HepG2 (cell line): ENCODE data around the gene ABCB6. TPM values are rescaled to one million over a fixed set of nuclear protein-coding genes. Genes with fewer than 3 reads are reported as not detected.

Experiments used
- ARNTL ChIP-seq: sonication (generic); formaldehyde crosslinking; IDR thresholded peaks from 2 replicates; pipeline ENCODE4 v1.4.0; 2020; ENCODE audit warnings: mild to moderate bottlenecking, missing genetic modification reagents
- ATF7 ChIP-seq, 2 experiments: fragments of 450-650 bp in 1 of 2; sonication (generic) in 1 of 2; formaldehyde crosslinking in 1 of 2; IDR thresholded peaks; 2 replicates each; pipeline versions ENCODE4 v1.4.0 to v1.6.1; 2016 to 2020; ENCODE audit warnings: antibody characterized with exemption in 1 of 2, mild to moderate bottlenecking in 1 of 2, missing genetic modification reagents in 1 of 2
- CBFB ChIP-seq: sonication (generic); formaldehyde crosslinking; IDR thresholded peaks from 2 replicates; pipeline ENCODE4 v1.4.0; 2020; ENCODE audit warnings: missing genetic modification reagents
- EHMT2 ChIP-seq: fragments of 200-600 bp; sonication (generic); IDR thresholded peaks from 2 replicates; pipeline ENCODE4 v1.7.0; 2017; ENCODE audit warnings: antibody characterized with exemption, low read depth, low read length, borderline replicate concordance
- ERF ChIP-seq: IDR thresholded peaks from 2 replicates; pipeline ENCODE4 v1.6.1; 2018; ENCODE audit warnings: missing biosample characterization, missing genetic modification reagents
- FOXA3 ChIP-seq: IDR thresholded peaks from 2 replicates; pipeline ENCODE4 v1.6.1; 2016; ENCODE audit warnings: missing genetic modification reagents, missing compliant biosample characterization
- HDAC1 ChIP-seq: sonication (generic); formaldehyde crosslinking; IDR thresholded peaks from 2 replicates; pipeline ENCODE4 v1.5.1; 2020; ENCODE audit warnings: mild to moderate bottlenecking, missing genetic modification reagents
- HOMEZ ChIP-seq: IDR thresholded peaks from 2 replicates; pipeline ENCODE4 v1.6.1; 2016; ENCODE audit warnings: low read depth
- IKZF1 ChIP-seq: fragments of 450-650 bp; IDR thresholded peaks from 2 replicates; pipeline ENCODE4 v1.7.1; 2016
- JARID2 ChIP-seq: sonication (generic); formaldehyde crosslinking; IDR thresholded peaks from 2 replicates; pipeline ENCODE4 v1.8.1; 2023; ENCODE audit warnings: missing genetic modification reagents, inconsistent platforms; ENCODE audit not compliant: insufficient replicate concordance
- JUNB ChIP-seq: sonication (generic); formaldehyde crosslinking; IDR thresholded peaks from 2 replicates; pipeline ENCODE4 v1.8.0; 2022; ENCODE audit warnings: missing genetic modification reagents, mild to moderate bottlenecking, borderline replicate concordance
- MTA1 ChIP-seq: sonication (generic); formaldehyde crosslinking; IDR thresholded peaks from 2 replicates; pipeline ENCODE4 v1.4.0; 2020; ENCODE audit warnings: missing genetic modification reagents, mild to moderate bottlenecking, borderline replicate concordance
- MTF1 ChIP-seq: sonication (generic); formaldehyde crosslinking; IDR thresholded peaks from 2 replicates; pipeline ENCODE4 v1.5.0; 2020; ENCODE audit warnings: missing genetic modification reagents
- REPIN1 ChIP-seq: sonication (generic); formaldehyde crosslinking; IDR thresholded peaks from 2 replicates; pipeline ENCODE4 v1.8.0; 2022; ENCODE audit warnings: missing genetic modification reagents, low read depth, mild to moderate bottlenecking, borderline replicate concordance
- SOX6 ChIP-seq, 2 experiments: fragments of 450-650 bp in 1 of 2; sonication (generic) in 1 of 2; formaldehyde crosslinking in 1 of 2; IDR thresholded peaks; 2 replicates each; pipeline versions ENCODE4 v1.4.0 to v1.6.1; 2017 to 2020; ENCODE audit warnings: antibody characterized with exemption in 1 of 2, mild to moderate bottlenecking in 1 of 2, missing genetic modification reagents in 1 of 2
- XRCC5 ChIP-seq: fragments of 200-400 bp; formaldehyde crosslinking; optimal IDR thresholded peaks from 2 replicates; pipeline ENCODE3; 2017; ENCODE audit warnings: mild to moderate bottlenecking, low read length
- ZFY ChIP-seq: sonication (generic); formaldehyde crosslinking; IDR thresholded peaks from 2 replicates; pipeline ENCODE4 v1.4.0; 2020; ENCODE audit warnings: missing genetic modification reagents
- ZNF446 ChIP-seq: sonication (generic); formaldehyde crosslinking; IDR thresholded peaks from 2 replicates; pipeline ENCODE4 v1.5.0; 2020; ENCODE audit warnings: mild to moderate bottlenecking, missing genetic modification reagents
- ZNF577 ChIP-seq: sonication (generic); formaldehyde crosslinking; IDR thresholded peaks from 2 replicates; pipeline ENCODE4 v1.4.0; 2020; ENCODE audit warnings: mild to moderate bottlenecking, low read depth, missing genetic modification reagents, borderline replicate concordance
- ZNF616 ChIP-seq: sonication (generic); formaldehyde crosslinking; IDR thresholded peaks from 2 replicates; pipeline ENCODE4 v1.5.0; 2020; ENCODE audit warnings: low read depth, mild to moderate bottlenecking, missing genetic modification reagents
- ZNF792 ChIP-seq: IDR thresholded peaks from 2 replicates; pipeline ENCODE4 v1.6.1; 2016
- ZNF883 ChIP-seq: sonication (generic); formaldehyde crosslinking; IDR thresholded peaks from 2 replicates; pipeline ENCODE4 v1.5.1; 2020; ENCODE audit warnings: mild to moderate bottlenecking, missing genetic modification reagents; ENCODE audit errors: not compliant biosample characterization
- polyA plus RNA-seq, 8 experiments: library from polyadenylated mRNA; depleted of rRNA in 3 of 8; stranded (reverse) in 7 of 8; unstranded in 1 of 8; fragments of >200 nt; fragmentation: Illumina TruSeq in 4 of 8; extraction: Trizol in 4 of 8; gene quantifications; 2 replicates each; pipeline versions ENCODE4 v1.2.1 to v1.2.3, GENCODE V29; 2011 to 2016; ENCODE audit warnings: low read depth in 4 of 8, missing spikeins in 1 of 8, mixed read lengths in 1 of 8; ENCODE audit not compliant: insufficient read depth in 1 of 8
- total RNA-seq, 5 experiments: library from RNA; depleted of rRNA; stranded (reverse); fragments of >200 nt; fragmentation: Illumina TruSeq; extraction: Trizol; gene quantifications; 2 replicates each; pipeline ENCODE4 v1.2.3, GENCODE V29; 2016; ENCODE audit warnings: low read depth in 1 of 5
- TF ChIP-seq, protein P1 (sequence below): sonication (generic); formaldehyde crosslinking; IDR thresholded peaks from 2 replicates; pipeline ENCODE4 v1.4.0; 2020; ENCODE audit warnings: missing genetic modification reagents
- TF ChIP-seq, protein P2 (sequence below): sonication (generic); formaldehyde crosslinking; IDR thresholded peaks from 2 replicates; pipeline ENCODE4 v1.4.0; 2020; ENCODE audit warnings: mild to moderate bottlenecking, missing genetic modification reagents

Gene ABCB6
- total and polyA plus RNA-seq, 2 of the 13 experiments (the other 11 are each of a cell fraction or from before 2014, with no cell fraction given), result 91.1 to 137 TPM

- TF ChIP-seq, protein P1, sequence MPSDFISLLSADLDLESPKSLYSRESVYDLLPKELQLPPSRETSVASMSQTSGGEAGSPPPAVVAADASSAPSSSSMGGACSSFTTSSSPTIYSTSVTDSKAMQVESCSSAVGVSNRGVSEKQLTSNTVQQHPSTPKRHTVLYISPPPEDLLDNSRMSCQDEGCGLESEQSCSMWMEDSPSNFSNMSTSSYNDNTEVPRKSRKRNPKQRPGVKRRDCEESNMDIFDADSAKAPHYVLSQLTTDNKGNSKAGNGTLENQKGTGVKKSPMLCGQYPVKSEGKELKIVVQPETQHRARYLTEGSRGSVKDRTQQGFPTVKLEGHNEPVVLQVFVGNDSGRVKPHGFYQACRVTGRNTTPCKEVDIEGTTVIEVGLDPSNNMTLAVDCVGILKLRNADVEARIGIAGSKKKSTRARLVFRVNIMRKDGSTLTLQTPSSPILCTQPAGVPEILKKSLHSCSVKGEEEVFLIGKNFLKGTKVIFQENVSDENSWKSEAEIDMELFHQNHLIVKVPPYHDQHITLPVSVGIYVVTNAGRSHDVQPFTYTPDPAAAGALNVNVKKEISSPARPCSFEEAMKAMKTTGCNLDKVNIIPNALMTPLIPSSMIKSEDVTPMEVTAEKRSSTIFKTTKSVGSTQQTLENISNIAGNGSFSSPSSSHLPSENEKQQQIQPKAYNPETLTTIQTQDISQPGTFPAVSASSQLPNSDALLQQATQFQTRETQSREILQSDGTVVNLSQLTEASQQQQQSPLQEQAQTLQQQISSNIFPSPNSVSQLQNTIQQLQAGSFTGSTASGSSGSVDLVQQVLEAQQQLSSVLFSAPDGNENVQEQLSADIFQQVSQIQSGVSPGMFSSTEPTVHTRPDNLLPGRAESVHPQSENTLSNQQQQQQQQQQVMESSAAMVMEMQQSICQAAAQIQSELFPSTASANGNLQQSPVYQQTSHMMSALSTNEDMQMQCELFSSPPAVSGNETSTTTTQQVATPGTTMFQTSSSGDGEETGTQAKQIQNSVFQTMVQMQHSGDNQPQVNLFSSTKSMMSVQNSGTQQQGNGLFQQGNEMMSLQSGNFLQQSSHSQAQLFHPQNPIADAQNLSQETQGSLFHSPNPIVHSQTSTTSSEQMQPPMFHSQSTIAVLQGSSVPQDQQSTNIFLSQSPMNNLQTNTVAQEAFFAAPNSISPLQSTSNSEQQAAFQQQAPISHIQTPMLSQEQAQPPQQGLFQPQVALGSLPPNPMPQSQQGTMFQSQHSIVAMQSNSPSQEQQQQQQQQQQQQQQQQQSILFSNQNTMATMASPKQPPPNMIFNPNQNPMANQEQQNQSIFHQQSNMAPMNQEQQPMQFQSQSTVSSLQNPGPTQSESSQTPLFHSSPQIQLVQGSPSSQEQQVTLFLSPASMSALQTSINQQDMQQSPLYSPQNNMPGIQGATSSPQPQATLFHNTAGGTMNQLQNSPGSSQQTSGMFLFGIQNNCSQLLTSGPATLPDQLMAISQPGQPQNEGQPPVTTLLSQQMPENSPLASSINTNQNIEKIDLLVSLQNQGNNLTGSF (CRISPR knock-in tag), result peak; percentile 69; the same call in 1 of the 2 replicates
- TF ChIP-seq ATF7 (IDR thresholded peaks at IDR 0.05), result no peak
- TF ChIP-seq ATF7 (CRISPR knock-in tag; IDR thresholded peaks at IDR 0.05), result no peak
- no peak for TF ChIP-seq ZNF792
- no peak for TF ChIP-seq MTA1
- no peak for TF ChIP-seq JARID2 (CRISPR knock-in tag)
- TF ChIP-seq, protein P2, sequence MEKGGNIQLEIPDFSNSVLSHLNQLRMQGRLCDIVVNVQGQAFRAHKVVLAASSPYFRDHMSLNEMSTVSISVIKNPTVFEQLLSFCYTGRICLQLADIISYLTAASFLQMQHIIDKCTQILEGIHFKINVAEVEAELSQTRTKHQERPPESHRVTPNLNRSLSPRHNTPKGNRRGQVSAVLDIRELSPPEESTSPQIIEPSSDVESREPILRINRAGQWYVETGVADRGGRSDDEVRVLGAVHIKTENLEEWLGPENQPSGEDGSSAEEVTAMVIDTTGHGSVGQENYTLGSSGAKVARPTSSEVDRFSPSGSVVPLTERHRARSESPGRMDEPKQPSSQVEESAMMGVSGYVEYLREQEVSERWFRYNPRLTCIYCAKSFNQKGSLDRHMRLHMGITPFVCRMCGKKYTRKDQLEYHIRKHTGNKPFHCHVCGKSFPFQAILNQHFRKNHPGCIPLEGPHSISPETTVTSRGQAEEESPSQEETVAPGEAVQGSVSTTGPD (CRISPR knock-in tag), result no peak
- TF ChIP-seq ZNF446 (CRISPR knock-in tag), result no peak
- no peak for TF ChIP-seq FOXA3
- TF ChIP-seq CBFB (CRISPR knock-in tag), result no peak
- no peak for TF ChIP-seq ZNF883
- TF ChIP-seq ERF, result no peak
- peak; percentile 52; the same call in 1 of the 2 replicates for TF ChIP-seq JUNB
- no peak for TF ChIP-seq ARNTL (CRISPR knock-in tag)
- no peak for TF ChIP-seq ZNF577 (CRISPR knock-in tag)
- no peak for TF ChIP-seq XRCC5
- no peak for TF ChIP-seq REPIN1 (CRISPR knock-in tag)
- no peak for TF ChIP-seq HOMEZ
- peak; percentile 70; the same call in 1 of the 2 replicates for TF ChIP-seq MTF1 (CRISPR knock-in tag)
- TF ChIP-seq SOX6 (IDR thresholded peaks at IDR 0.05), result no peak
- TF ChIP-seq SOX6 (CRISPR knock-in tag; IDR thresholded peaks at IDR 0.05), result no peak
- TF ChIP-seq ZNF616 (CRISPR knock-in tag), result no peak
- TF ChIP-seq HDAC1 (CRISPR knock-in tag), result no peak
- no peak for TF ChIP-seq EHMT2
- TF ChIP-seq ZFY, result no peak
- no peak for TF ChIP-seq IKZF1
Observed at GRCh38 chr2:219218217-219218731, 484 bp downstream of the ABCB6 start (continued).
